ENCODE data around the gene TEAD1. TPM values are rescaled to one million over a fixed set of nuclear protein-coding genes. Genes with fewer than 3 reads are reported as not detected.

Gene TEAD1
- total and polyA plus RNA-seq, 10 of the 15 experiments (the other 5 are each of a cell fraction or from before 2014, with no cell fraction given), result 0.01 to 0.59 (median 0.04) TPM; not detected in 6

GRCh38 chr11:12693094-12693478 lies 18.9 kb downstream of the TEAD1 start:
- in situ Hi-C loops (cut with MboI) (no loop called here), intact Hi-C loops (cut with micrococcal nuclease; ENCODE audit: unreplicated experiment) (no loop called here)
- no peak for TF ChIP-seq TCF7 (IDR thresholded peaks at IDR 0.05; ENCODE audit: borderline replicate concordance)
- no peak for TF ChIP-seq STAT3 (IDR thresholded peaks at IDR 0.05; ENCODE audit: low read depth, low read length)
- WGBS (ENCODE audit: insufficient coverage, insufficient replicate concordance, low lambda C conversion rate, missing lambda C conversion rate), result 45% methylated on average over 5 of the region's 5 CpGs
- no peak for DNase-seq (ENCODE audit: low read depth, low spot score)
- H3K4me2 ChIP-seq (ENCODE audit: control insufficient read depth, insufficient read depth), result no peak overlapping the region
- no peak overlapping the region for H3K9ac ChIP-seq (ENCODE audit: control insufficient read depth, insufficient read depth, low read length)
- no TSS peak for BruUV-seq (replicated peaks)
- no peaks in the 10 kb centered on the region for H3K4me1 ChIP-seq (ENCODE audit: control insufficient read depth, insufficient read depth, low read length)
- no peak overlapping the region for H2AFZ ChIP-seq (ENCODE audit: control insufficient read depth, low read depth, low read length)
- H3K4me3 ChIP-seq, result no peak overlapping the region
- no peaks in the 10 kb centered on the region for H3K9me3 ChIP-seq (replicated peaks; ENCODE audit: control insufficient read depth, insufficient read depth, low read length)
- ChIA-PET SMC1A (ENCODE audit: uncharacterized antibody, unreplicated experiment) (no interaction called here), RAD21 (ENCODE audit: unreplicated experiment) (no interaction called here), CTCF (no interaction called here), POLR2A (no interaction called here)
- no peaks in the 10 kb centered on the region for H3K79me2 ChIP-seq (ENCODE audit: control insufficient read depth, insufficient read depth, low read length)
- no peaks in the 10 kb centered on the region for H4K20me1 ChIP-seq (ENCODE audit: control insufficient read depth, insufficient read depth)
- ATAC-seq, result no peak
- no peaks in the 10 kb centered on the region for H3K36me3 ChIP-seq (ENCODE audit: control insufficient read depth in 2 of 2, insufficient read depth in 2 of 2, low read length in 1 of 2)
- no peak for FAIRE-seq
- H3K27me3 ChIP-seq (replicated peaks in 1 of 2; ENCODE audit: control insufficient read depth in 2 of 2, insufficient read depth in 2 of 2, low read length in 1 of 2), result peaks cover 2 to 8% of the 10 kb centered on the region in 2 experiments
- no peak overlapping the region for H3K27ac ChIP-seq (ENCODE audit: control insufficient read depth, insufficient read depth)

DNA sequence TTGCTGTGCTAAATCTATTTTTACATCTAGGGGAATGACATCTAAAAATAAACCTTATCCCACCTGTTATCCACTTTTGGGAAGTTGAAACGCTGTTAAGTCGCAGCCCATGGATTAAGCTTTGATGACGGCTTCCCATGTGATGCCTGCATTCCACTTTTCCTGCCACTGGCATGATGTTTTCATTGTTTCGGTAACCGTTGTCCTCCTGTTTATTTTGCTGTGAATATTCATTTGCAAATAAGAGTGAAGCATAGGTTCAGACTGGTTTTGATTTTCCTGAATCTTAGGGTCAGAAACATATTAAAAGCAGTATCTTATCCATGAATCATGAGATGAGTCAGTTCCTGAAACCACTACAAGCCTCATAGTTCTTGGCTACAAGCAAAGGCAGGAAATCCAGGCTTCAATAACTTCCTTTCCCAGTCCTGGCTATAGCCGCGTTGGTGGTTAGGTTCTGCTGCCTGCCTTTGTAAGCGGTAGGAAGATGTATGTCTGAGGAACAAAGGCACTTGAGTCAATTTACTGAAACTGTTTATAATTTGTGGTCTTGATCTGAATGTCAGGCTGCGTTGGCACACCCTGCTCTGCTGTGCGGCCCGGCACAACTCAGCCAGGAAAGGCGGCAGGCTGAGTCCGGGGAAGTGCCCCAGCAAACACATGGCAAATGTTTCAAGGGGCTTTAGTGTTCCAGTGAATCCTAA lies 19.4 kb downstream of the TEAD1 start:
- Histone ChIP-seq H3K4me1 (ENCODE audit: control insufficient read depth, insufficient read depth, low read length) (no peaks in the 10 kb centered on the region), H3K36me3 (ENCODE audit: control insufficient read depth in 2 of 2, insufficient read depth in 2 of 2, low read length in 1 of 2) (no peaks in the 10 kb centered on the region), H3K79me2 (ENCODE audit: control insufficient read depth, insufficient read depth, low read length) (no peaks in the 10 kb centered on the region), H2AFZ (ENCODE audit: control insufficient read depth, low read depth, low read length) (no peak overlapping the region), H3K4me2 (ENCODE audit: control insufficient read depth, insufficient read depth) (no peak overlapping the region), H3K27ac (ENCODE audit: control insufficient read depth, insufficient read depth) (no peak overlapping the region), H3K9me3 (replicated peaks; ENCODE audit: control insufficient read depth, insufficient read depth, low read length) (no peaks in the 10 kb centered on the region), H4K20me1 (ENCODE audit: control insufficient read depth, insufficient read depth) (no peaks in the 10 kb centered on the region), H3K9ac (ENCODE audit: control insufficient read depth, insufficient read depth, low read length) (no peak overlapping the region), H3K27me3 (replicated peaks in 1 of 2; ENCODE audit: control insufficient read depth in 2 of 2, insufficient read depth in 2 of 2, low read length in 1 of 2) (peaks cover 2 to 8% of the 10 kb centered on the region in 2 experiments), H3K4me3 (no peak overlapping the region)
- CTCF ChIA-PET, result no interaction called here
- DNase-seq (ENCODE audit: low read depth, low spot score) (no peak), FAIRE-seq (no peak), ATAC-seq (no peak)
- POLR2A ChIA-PET, result no interaction called here
- WGBS (ENCODE audit: insufficient coverage, insufficient replicate concordance, low lambda C conversion rate, missing lambda C conversion rate), result 12% methylated on average over 13 of the region's 13 CpGs
- intact Hi-C loops (cut with micrococcal nuclease; ENCODE audit: unreplicated experiment), result no loop called here
- SMC1A ChIA-PET (ENCODE audit: uncharacterized antibody, unreplicated experiment), result no interaction called here
- RAD21 ChIA-PET (ENCODE audit: unreplicated experiment), result no interaction called here
- in situ Hi-C loops (cut with MboI), result no loop called here
- BruUV-seq (replicated peaks), result no TSS peak
- TF ChIP-seq, protein P1, sequence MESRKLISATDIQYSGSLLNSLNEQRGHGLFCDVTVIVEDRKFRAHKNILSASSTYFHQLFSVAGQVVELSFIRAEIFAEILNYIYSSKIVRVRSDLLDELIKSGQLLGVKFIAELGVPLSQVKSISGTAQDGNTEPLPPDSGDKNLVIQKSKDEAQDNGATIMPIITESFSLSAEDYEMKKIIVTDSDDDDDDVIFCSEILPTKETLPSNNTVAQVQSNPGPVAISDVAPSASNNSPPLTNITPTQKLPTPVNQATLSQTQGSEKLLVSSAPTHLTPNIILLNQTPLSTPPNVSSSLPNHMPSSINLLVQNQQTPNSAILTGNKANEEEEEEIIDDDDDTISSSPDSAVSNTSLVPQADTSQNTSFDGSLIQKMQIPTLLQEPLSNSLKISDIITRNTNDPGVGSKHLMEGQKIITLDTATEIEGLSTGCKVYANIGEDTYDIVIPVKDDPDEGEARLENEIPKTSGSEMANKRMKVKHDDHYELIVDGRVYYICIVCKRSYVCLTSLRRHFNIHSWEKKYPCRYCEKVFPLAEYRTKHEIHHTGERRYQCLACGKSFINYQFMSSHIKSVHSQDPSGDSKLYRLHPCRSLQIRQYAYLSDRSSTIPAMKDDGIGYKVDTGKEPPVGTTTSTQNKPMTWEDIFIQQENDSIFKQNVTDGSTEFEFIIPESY (IDR thresholded peaks at IDR 0.05), result no peak
- TF ChIP-seq, protein P2, sequence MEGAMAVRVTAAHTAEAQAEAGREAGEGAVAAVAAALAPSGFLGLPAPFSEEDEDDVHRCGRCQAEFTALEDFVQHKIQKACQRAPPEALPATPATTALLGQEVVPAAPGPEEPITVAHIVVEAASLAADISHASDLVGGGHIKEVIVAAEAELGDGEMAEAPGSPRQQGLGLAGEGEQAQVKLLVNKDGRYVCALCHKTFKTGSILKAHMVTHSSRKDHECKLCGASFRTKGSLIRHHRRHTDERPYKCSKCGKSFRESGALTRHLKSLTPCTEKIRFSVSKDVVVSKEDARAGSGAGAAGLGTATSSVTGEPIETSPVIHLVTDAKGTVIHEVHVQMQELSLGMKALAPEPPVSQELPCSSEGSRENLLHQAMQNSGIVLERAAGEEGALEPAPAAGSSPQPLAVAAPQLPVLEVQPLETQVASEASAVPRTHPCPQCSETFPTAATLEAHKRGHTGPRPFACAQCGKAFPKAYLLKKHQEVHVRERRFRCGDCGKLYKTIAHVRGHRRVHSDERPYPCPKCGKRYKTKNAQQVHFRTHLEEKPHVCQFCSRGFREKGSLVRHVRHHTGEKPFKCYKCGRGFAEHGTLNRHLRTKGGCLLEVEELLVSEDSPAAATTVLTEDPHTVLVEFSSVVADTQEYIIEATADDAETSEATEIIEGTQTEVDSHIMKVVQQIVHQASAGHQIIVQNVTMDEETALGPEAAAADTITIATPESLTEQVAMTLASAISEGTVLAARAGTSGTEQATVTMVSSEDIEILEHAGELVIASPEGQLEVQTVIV (IDR thresholded peaks at IDR 0.05; ENCODE audit: borderline replicate concordance, partially characterized antibody), result no peak
- TF ChIP-seq, protein P3, sequence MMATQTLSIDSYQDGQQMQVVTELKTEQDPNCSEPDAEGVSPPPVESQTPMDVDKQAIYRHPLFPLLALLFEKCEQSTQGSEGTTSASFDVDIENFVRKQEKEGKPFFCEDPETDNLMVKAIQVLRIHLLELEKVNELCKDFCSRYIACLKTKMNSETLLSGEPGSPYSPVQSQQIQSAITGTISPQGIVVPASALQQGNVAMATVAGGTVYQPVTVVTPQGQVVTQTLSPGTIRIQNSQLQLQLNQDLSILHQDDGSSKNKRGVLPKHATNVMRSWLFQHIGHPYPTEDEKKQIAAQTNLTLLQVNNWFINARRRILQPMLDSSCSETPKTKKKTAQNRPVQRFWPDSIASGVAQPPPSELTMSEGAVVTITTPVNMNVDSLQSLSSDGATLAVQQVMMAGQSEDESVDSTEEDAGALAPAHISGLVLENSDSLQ (IDR thresholded peaks at IDR 0.05), result no peak
- TF ChIP-seq NFXL1 (IDR thresholded peaks at IDR 0.05; ENCODE audit: borderline replicate concordance) (no peak), ZNF274 (IDR thresholded peaks at IDR 0.05; ENCODE audit: insufficient read depth, insufficient read length) (no peak), EZH2 (IDR thresholded peaks at IDR 0.05; ENCODE audit: borderline replicate concordance, control insufficient read depth, low read depth, low read length) (no peak), SMARCA5 (IDR thresholded peaks at IDR 0.05) (no peak), IKZF1 (conservative IDR thresholded peaks at IDR 0.05) (no peak), EGR1 (IDR thresholded peaks at IDR 0.05; ENCODE audit: borderline replicate concordance in 1 of 2, low read depth in 2 of 2, low read length in 2 of 2) (no peak), FOS (IDR thresholded peaks at IDR 0.05; ENCODE audit: borderline replicate concordance, extremely low read depth, insufficient read length) (no peak)
